Fibroblast of the conjunctiva (primary cell): ENCODE data around the gene SLC2A9.
"Not testable (repeated sequence)": the region's sequence is repeated elsewhere in the genome, so short reads cannot be mapped to it uniquely, and the experiment has no call there.

ENCODE experiments used
- DNase-seq: peaks from one replicate; pipeline ENCODE4 v3.0.0-alpha.2; 2010; ENCODE audit warnings: low read depth

Gene SLC2A9

GRCh38 chr4:9996319-9997110, 24.8 kb downstream of the SLC2A9 start:
- DNase-seq = no peak

GRCh38 chr4:9994246-9994847, 26.9 kb downstream of the SLC2A9 start:
- DNase-seq = no peak

- no peak for DNase-seq
Measured at GRCh38 chr4:9989918-9990635, 31.2 kb downstream of the SLC2A9 start.

GRCh38 chr4:9988933-9989332, 32.4 kb downstream of the SLC2A9 start:
- DNase-seq = no peak

GRCh38 chr4:9988363-9988749, 32.9 kb downstream of the SLC2A9 start:
- DNase-seq = no peak

- no peak for DNase-seq
Measured at GRCh38 chr4:9987749-9988362, 33.4 kb downstream of the SLC2A9 start.

- DNase-seq = no peak
Measured at GRCh38 chr4:9984621-9985020, 36.7 kb downstream of the SLC2A9 start.

- no peak for DNase-seq
Measured at GRCh38 chr4:9983211-9983610, 38.1 kb downstream of the SLC2A9 start.

GRCh38 chr4:9981899-9982298, 39.4 kb downstream of the SLC2A9 start:
- not testable (repeated sequence) for DNase-seq

- DNase-seq = no peak
Measured at GRCh38 chr4:9980898-9981297, 40.4 kb downstream of the SLC2A9 start.

- DNase-seq = no peak
Measured at GRCh38 chr4:9979101-9979701, 42.1 kb downstream of the SLC2A9 start.

- DNase-seq = no peak
Measured at GRCh38 chr4:9977518-9978031, 43.7 kb downstream of the SLC2A9 start.

GRCh38 chr4:9976781-9977180, 44.5 kb downstream of the SLC2A9 start:
- DNase-seq = no peak

- no peak for DNase-seq
Measured at GRCh38 chr4:9976293-9976692, 45.0 kb downstream of the SLC2A9 start.

- no peak for DNase-seq
Measured at GRCh38 chr4:9971711-9972110, 49.6 kb downstream of the SLC2A9 start.

GRCh38 chr4:9970399-9971011, 50.8 kb downstream of the SLC2A9 start:
- no peak for DNase-seq

- DNase-seq = no peak
Measured at GRCh38 chr4:9969526-9970398, 51.5 kb downstream of the SLC2A9 start.

GRCh38 chr4:9968472-9968871, 52.8 kb downstream of the SLC2A9 start:
- DNase-seq = no peak

GRCh38 chr4:9964879-9965278, 56.4 kb downstream of the SLC2A9 start:
- DNase-seq = no peak

- DNase-seq = no peak
Measured at GRCh38 chr4:9963328-9963727, 58.0 kb downstream of the SLC2A9 start.
